8988T (cell line): ENCODE measurements around the gene NXPE2.

Experiments
- DNase-seq: peaks from one replicate; pipeline ENCODE4 v3.0.0; 2011

Gene NXPE2

DNA sequence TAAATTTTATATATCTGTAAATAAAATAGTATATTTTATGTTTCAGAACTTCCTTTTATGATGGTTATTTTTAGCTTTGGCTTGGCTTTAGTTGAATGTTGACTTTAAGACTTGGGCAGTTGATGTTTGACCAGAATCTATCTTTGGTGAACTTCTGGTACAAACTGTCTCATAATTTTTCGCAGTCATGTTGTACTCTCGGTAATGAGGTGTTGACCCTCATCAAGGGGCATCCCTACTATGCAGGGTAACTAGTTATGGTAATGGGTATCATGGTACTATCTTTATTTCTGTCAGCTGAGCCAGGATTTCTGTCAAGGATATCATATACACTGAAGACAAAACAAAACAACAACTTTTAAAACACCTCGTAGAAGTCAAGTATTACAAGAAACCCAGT lies 67.7 kb downstream of the NXPE2 start:
- no peak for DNase-seq
